HG03378 (cell line): Measurements from ENCODE around the gene ARHGAP8.
"Not testable (repeated sequence)": the region's sequence is repeated elsewhere in the genome, so short reads cannot be mapped to it uniquely, and the experiment has no call there.

ENCODE experiments used
- ATAC-seq: cut with Tn5 transposase; IDR thresholded peaks from one replicate; pipeline ENCODE4 v1.9.1; 2021; ENCODE audit warnings: mild to moderate bottlenecking, moderate library complexity; ENCODE audit not compliant: unreplicated experiment

ARHGAP8 gene

GRCh38 chr22:44848296-44848741 is 95.9 kb downstream of the ARHGAP8 start:
- no peak for ATAC-seq

- no peak for ATAC-seq
Measured at GRCh38 chr22:44848791-44849420, 96.5 kb downstream of the ARHGAP8 start.

GRCh38 chr22:44850946-44851345 is 98.6 kb downstream of the ARHGAP8 start:
- ATAC-seq, result no peak

- not testable (repeated sequence) for ATAC-seq
Measured at GRCh38 chr22:44854641-44855040, 102.3 kb downstream of the ARHGAP8 start.

GRCh38 chr22:44855855-44856254 is 103.5 kb downstream of the ARHGAP8 start:
- ATAC-seq, result no peak

- ATAC-seq, result not testable (repeated sequence)
Measured at GRCh38 chr22:44858819-44859218, 106.4 kb downstream of the ARHGAP8 start.

GRCh38 chr22:44859641-44860040 is 107.3 kb downstream of the ARHGAP8 start:
- ATAC-seq, result no peak

GRCh38 chr22:44860311-44860710 is 107.9 kb downstream of the ARHGAP8 start:
- ATAC-seq, result no peak

- ATAC-seq, result no peak
Measured at GRCh38 chr22:44861245-44861644, 108.9 kb downstream of the ARHGAP8 start.

GRCh38 chr22:44862281-44862680 is 109.9 kb downstream of the ARHGAP8 start:
- ATAC-seq, result no peak

- no peak for ATAC-seq
Measured at GRCh38 chr22:44862981-44863860, 110.8 kb downstream of the ARHGAP8 start.

GRCh38 chr22:44865193-44866057 is 113.0 kb downstream of the ARHGAP8 start:
- no peak for ATAC-seq

- ATAC-seq, result no peak
Measured at GRCh38 chr22:44869196-44869595, 116.8 kb downstream of the ARHGAP8 start.

- ATAC-seq, result no peak
Measured at GRCh38 chr22:44870021-44870420, 117.6 kb downstream of the ARHGAP8 start.

GRCh38 chr22:44871782-44872181 is 119.4 kb downstream of the ARHGAP8 start:
- ATAC-seq, result no peak

GRCh38 chr22:44876921-44877320 is 124.5 kb downstream of the ARHGAP8 start:
- ATAC-seq, result no peak

GRCh38 chr22:44878483-44879300 is 126.3 kb downstream of the ARHGAP8 start:
- no peak for ATAC-seq

GRCh38 chr22:44879301-44879680 is 126.9 kb downstream of the ARHGAP8 start:
- no peak for ATAC-seq

- no peak for ATAC-seq
Measured at GRCh38 chr22:44880610-44881290, 128.4 kb downstream of the ARHGAP8 start.

- no peak for ATAC-seq
Measured at GRCh38 chr22:44881624-44882023, 129.2 kb downstream of the ARHGAP8 start.
